DND-41 (cell line): ENCODE results near the gene ZNF316.

Source experiments
- CTCF ChIP-seq: IDR thresholded peaks from 2 replicates; pipeline ENCODE4 v1.5.1; 2012; ENCODE audit warnings: borderline replicate concordance, low read length, moderate library complexity, mild to moderate bottlenecking; ENCODE audit not compliant: poor library complexity, severe bottlenecking; ENCODE audit errors: extremely low read depth
- EZH2 ChIP-seq: IDR thresholded peaks from 3 replicates; pipeline ENCODE4 v1.6.1; 2012; ENCODE audit warnings: borderline replicate concordance, low read depth, mild to moderate bottlenecking, moderate library complexity, low read length, inconsistent platforms; ENCODE audit not compliant: severe bottlenecking

- TF ChIP-seq CTCF (no peak), EZH2 (no peak)
Measured at GRCh38 chr7:6612819-6613218, 24.3 kb upstream of the ZNF316 start.
